Muscle layer of duodenum (tissue), 2 donors: ENCODE data around the gene ASCL5.

Experiments
- H3K27ac ChIP-seq: one replicate; pipeline ENCODE4 v1.7.0; 2013; ENCODE audit warnings: mild to moderate bottlenecking, low read length
- H3K27me3 ChIP-seq: one replicate; pipeline ENCODE4 v1.7.0; 2013; ENCODE audit warnings: low read depth, mild to moderate bottlenecking, control low read depth, low read length
- H3K36me3 ChIP-seq, 2 donors: one replicate each; pipeline ENCODE4 v1.7.0; 2013; ENCODE audit warnings: low read length in 2 of 2, control low read depth in 1 of 2, mild to moderate bottlenecking in 1 of 2; ENCODE audit not compliant: insufficient read depth in 2 of 2, control insufficient read depth in 1 of 2
- H3K4me1 ChIP-seq, 2 donors: one replicate each; pipeline ENCODE4 v1.7.0; 2013; ENCODE audit warnings: low read length in 2 of 2, mild to moderate bottlenecking in 2 of 2, control low read depth in 1 of 2, moderate library complexity in 1 of 2; ENCODE audit not compliant: insufficient read depth in 2 of 2, control insufficient read depth in 1 of 2
- H3K4me3 ChIP-seq, 2 donors: one replicate each; pipeline ENCODE4 v1.7.0; 2013; ENCODE audit warnings: low read length in 2 of 2, low read depth in 1 of 2, mild to moderate bottlenecking in 1 of 2
- H3K9me3 ChIP-seq, 2 donors: one replicate each; pipeline ENCODE4 v1.7.0; 2013; ENCODE audit warnings: low read length in 2 of 2, control low read depth in 1 of 2, mild to moderate bottlenecking in 1 of 2; ENCODE audit not compliant: control insufficient read depth in 1 of 2
- donor health status: healthy.

Gene ASCL5

DNA sequence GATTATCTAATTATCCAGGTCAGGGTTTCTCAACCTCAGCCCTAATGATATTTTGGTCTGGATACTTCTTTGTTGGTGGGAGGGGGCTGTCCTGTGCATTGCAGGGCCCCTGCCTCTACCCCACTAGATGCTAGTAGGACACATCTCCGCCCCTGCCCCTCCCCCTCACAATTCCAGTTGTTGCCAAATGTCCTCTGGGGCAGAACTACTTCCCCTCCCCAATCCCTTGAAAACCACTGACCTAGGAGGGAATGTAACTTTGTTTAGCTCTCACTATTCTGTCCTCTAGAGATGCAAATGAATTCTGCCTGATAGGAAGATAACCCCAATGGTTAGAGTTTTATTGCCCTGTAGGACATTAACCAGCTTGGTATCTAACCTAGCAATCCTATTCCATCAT is 22.8 kb downstream of the ASCL5 start:
- Histone ChIP-seq H3K27ac (no peak overlapping the region), H3K36me3 (no peaks in the 10 kb centered on the region), H3K9me3 (no peaks in the 10 kb centered on the region), H3K4me1 (no peaks in the 10 kb centered on the region), H3K4me3 (no peak overlapping the region), H3K27me3 (no peaks in the 10 kb centered on the region)

DNA sequence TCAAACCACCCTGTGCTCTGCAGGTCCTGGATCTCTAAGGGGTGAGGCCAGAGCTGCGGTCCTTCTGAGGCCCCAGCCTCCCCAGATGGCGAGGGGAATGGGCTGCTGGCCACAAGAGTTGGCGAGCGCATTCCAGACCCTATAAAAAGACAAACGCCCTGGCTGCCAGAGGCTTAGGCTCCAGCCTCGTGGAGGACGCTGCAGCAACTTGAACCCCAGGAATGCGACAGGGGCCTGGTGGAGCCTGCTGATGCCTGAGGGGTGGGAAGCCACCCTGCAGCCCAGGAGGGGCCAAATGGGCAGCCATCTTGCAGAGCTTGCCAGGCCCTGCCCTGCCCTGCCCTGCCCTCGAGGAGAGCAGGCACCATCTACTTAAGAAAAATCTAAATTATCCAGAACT is 23.3 kb downstream of the ASCL5 start:
- Histone ChIP-seq H3K36me3 (no peaks in the 10 kb centered on the region), H3K4me1 (no peaks in the 10 kb centered on the region), H3K9me3 (no peaks in the 10 kb centered on the region), H3K27ac (no peak overlapping the region), H3K27me3 (no peaks in the 10 kb centered on the region), H3K4me3 (no peak overlapping the region)

DNA sequence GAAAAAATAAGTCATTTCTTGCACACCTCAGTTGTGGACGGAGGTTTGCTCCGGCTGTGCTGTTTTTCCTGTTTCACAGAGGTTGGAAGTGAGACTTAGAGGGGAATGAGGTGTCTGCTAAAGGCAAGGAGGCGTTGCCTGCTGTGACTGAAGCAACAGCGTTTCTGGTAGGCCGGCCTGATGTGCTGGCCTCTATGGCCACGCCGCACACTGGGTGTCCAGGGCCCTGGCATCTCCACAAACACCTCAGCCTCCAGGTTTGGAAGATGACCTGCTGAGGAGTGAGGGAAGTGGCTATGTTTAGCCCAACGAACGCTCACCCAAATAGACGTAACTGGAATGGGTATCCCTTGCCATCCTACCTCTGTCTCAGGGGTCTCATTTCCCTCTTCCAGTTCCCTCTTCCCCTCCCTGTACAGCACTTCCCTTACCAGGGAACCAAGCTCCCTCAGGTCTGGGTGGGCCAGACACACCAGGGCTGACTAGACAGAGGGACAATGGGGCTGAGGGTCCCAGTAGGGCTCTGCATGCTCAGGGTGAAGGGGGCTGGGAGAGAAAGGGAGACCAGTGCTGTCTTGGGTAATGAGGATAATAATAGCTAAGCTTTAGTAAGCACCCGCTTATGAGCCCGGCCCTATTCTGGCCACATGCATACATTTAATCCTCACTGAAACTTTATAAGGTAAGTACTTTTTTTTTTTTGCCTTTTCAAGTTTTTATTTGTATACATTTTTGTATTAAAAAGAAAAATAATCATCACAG is 26.6 kb downstream of the ASCL5 start:
- Histone ChIP-seq H3K27me3 (no peaks in the 10 kb centered on the region), H3K27ac (no peak overlapping the region), H3K9me3 (no peaks in the 10 kb centered on the region), H3K4me1 (no peaks in the 10 kb centered on the region), H3K4me3 (no peak overlapping the region), H3K36me3 (no peaks in the 10 kb centered on the region)

DNA sequence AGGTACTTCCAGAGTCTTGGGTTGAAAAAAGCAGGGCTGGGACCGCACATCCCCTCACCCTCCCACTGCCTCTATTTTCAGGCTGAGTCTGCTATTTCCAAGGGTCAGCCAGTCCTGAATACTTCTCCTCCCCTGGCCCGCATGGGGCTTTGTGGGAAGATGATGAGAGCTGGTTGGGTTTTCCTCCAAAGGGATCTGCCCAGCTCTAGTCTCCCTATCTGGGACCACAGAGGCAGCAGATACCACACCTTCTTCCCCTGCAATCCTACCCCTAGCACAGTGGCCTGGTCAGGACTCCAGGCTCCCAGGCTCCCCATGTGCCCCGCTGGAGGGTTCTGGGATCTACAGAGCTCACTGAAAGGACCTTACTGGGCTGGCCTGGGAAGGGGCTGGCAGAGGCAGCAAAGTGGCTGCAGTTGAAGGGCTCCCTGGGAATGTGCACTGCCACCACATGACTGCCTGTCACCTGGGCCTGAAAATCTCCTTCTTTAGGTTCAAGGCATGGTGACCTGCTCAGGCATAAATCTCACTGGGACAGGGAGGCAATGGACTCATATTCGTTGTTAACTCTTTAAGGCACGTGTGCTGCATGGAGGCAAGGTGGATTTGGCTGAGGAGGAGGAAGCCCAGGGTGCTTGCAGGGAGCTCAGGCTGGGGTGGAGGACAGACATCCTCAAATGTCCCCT is 27.8 kb downstream of the ASCL5 start:
- Histone ChIP-seq H3K9me3 (no peaks in the 10 kb centered on the region), H3K27me3 (no peaks in the 10 kb centered on the region), H3K4me3 (no peak overlapping the region), H3K4me1 (no peaks in the 10 kb centered on the region), H3K27ac (no peak overlapping the region), H3K36me3 (no peaks in the 10 kb centered on the region)

DNA sequence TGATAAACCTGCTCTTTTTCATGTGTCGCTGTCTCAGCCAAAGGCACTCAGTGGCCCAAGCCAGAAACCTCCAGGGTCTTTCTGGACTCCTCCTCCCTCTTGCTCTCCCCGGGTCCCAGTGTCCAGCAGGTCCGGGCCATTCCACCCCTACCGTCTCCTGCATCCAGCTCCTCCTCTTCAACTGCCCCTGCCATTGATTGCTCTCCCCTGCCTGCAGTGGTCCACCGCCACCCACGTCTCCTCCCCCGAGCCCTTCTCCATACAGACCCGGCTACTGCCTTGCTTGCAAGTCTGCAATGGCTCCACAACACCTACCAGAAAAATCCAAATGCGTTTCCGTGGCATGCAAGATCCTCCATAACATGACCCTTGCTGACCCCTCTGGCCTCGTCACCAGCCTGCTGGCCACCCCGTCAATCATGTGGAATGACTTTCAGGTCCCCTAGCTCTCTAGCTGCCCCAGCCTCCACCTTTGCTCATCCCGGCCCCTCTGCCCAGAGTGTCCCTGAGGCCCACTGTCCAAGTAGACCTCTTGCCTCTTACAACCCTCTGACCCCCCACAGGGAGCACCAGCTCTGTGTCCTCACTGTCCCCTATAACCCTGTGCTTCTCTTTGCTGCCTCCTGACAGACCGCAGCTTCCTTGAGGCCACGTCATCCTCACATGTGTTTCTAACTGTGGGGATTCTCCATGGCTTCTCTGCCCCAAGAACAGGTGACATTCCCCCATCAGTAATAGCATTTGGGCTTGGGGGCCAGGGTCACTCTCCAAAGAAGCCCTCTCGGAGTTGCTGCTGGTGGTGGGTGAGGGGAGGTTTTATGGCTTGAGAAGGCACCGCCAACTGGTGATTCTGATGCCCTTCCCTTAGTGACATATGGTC is 29.8 kb downstream of the ASCL5 start:
- Histone ChIP-seq H3K4me1 (no peaks in the 10 kb centered on the region), H3K27me3 (no peaks in the 10 kb centered on the region)

DNA sequence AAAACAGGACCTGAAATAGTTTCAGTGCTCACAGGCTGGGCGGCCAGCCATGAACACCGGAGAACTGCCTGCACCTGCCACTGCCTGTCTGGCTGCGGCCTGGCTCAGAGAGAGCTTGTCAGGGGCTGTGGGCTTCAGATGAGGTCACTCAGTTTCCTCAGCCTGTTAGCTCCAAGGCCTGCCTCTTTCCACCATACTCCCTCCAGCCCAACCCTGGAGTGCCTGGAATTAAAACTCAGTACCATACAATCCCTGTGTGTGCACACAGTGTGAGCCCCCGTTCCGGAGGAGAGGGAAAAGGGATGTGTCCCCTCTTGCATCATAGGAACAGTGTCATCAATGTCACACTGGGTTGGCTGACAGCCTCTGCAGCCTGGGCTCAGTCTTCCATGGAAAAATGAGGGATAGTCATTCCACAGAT is 30.9 kb downstream of the ASCL5 start:
- Histone ChIP-seq H3K27ac (no peak overlapping the region), H3K27me3 (no peaks in the 10 kb centered on the region), H3K36me3 (no peaks in the 10 kb centered on the region), H3K9me3 (no peaks in the 10 kb centered on the region), H3K4me1 (no peaks in the 10 kb centered on the region), H3K4me3 (no peak overlapping the region)

More for the DNA sequence above, 29.8 kb downstream of the ASCL5 start:
- H3K36me3 ChIP-seq = no peaks in the 10 kb centered on the region
- H3K27ac ChIP-seq = no peak overlapping the region
- H3K9me3 ChIP-seq = no peaks in the 10 kb centered on the region
- H3K4me3 ChIP-seq = no peak overlapping the region

DNA sequence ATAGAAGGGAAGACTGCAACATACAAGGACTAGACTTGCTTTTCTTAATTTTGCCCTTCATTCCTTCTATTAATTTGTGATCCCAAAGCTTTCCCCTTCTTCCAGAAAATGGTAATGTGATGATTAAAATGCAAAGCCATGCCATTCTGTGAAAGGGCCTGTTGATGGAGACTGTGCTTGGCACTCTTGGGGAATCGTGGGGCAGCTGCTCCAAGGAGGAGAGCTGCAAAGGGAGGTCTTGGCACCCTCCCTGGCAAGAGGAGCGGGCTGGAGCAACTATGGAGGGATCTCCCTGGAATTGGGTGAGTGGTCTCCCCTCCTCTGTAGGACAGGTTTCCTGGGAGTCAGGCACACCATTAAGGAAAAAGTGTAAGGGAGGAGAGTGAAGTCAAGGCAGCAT is 31.4 kb downstream of the ASCL5 start:
- Histone ChIP-seq H3K36me3 (no peaks in the 10 kb centered on the region), H3K27ac (no peak overlapping the region), H3K9me3 (no peaks in the 10 kb centered on the region), H3K27me3 (no peaks in the 10 kb centered on the region), H3K4me1 (no peaks in the 10 kb centered on the region), H3K4me3 (no peak overlapping the region)

DNA sequence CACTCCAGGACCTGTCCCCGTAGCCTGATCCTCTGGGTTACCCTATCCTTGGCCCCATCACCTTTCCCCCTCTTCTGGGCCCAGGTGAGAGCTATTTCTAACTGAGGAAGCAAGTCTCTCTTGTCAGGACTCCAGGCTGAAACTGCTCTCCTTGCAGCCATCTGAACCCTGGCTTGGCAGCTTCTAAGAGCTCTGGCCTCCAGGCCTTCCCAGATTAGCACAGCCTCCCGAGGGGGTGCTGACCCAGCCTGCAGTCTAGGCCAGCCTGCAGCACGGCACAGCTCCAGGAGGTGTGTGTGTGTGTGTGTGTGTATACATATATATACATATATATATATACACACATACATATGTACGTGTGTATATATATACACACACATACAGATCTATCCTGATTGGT is 32.2 kb downstream of the ASCL5 start:
- Histone ChIP-seq H3K27me3 (no peaks in the 10 kb centered on the region), H3K4me1 (no peaks in the 10 kb centered on the region), H3K36me3 (no peaks in the 10 kb centered on the region), H3K9me3 (no peaks in the 10 kb centered on the region), H3K27ac (no peak overlapping the region), H3K4me3 (no peak overlapping the region)

DNA sequence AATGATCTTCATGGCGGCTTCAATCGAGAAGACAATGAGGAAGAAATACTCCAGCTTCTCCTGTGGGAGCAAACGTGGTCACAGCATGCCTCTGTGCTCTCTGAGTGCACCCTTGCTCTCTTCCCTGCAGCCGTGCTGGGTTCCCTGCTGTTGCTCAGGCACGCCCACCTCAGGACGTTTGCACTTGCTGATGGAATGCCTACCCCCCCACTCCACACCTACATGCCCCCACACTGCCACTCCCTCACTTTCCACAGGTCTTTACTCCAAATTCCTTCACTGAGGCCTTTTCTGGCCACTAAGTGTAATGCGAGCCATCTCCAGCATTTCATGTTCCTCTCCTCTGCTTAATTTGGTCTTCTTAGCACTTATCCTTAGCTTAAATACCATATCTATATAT is 33.0 kb downstream of the ASCL5 start:
- Histone ChIP-seq H3K4me1 (no peaks in the 10 kb centered on the region), H3K36me3 (no peaks in the 10 kb centered on the region), H3K9me3 (no peaks in the 10 kb centered on the region), H3K4me3 (no peak overlapping the region), H3K27ac (no peak overlapping the region), H3K27me3 (no peaks in the 10 kb centered on the region)

DNA sequence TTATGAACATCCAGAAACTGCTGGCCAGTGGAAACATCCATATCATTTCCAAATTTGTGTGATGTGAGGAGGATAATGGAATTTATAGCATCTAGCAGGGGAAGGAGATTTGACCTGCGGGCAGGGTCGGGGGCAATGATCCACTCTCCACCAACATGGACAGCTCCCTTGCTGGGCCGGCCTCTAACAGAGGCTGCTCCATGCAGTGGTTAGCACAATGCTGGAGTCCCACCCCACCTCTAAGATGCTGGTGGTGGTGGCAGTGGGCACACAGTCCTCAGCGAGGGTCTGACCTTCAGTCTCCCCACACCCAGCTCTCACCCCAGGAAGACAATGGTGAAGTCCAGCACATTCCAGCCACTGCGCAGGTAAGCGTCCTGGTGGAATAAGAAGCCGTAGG is 33.4 kb downstream of the ASCL5 start:
- H3K36me3 ChIP-seq = no peaks in the 10 kb centered on the region
- no peaks in the 10 kb centered on the region for H3K27me3 ChIP-seq
- no peak overlapping the region for H3K27ac ChIP-seq
- H3K9me3 ChIP-seq = no peaks in the 10 kb centered on the region
- H3K4me3 ChIP-seq = no peak overlapping the region
- no peaks in the 10 kb centered on the region for H3K4me1 ChIP-seq

DNA sequence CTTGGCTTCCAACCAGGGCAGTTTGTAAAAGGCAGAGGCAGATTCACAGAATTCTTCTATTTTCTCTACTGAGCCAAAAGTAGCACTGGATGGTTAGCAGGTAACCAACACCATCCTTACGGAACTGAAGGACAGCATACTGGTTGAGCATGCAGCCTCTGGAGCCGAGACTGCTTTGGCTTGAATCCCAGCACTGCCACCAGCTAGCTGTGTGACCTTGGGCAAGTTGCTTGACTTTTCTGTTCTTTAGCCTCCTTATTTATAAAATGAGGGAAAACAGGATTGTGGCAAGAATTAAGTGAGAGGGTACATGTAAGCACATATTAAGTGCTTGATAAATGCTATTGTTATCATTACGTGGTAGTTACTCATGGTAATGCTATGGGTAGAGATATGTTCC is 34.2 kb downstream of the ASCL5 start:
- H3K4me3 ChIP-seq = no peak overlapping the region

More for the DNA sequence above, 34.2 kb downstream of the ASCL5 start:
- Histone ChIP-seq H3K36me3 (no peaks in the 10 kb centered on the region), H3K9me3 (no peaks in the 10 kb centered on the region), H3K27ac (no peak overlapping the region), H3K4me1 (no peaks in the 10 kb centered on the region), H3K27me3 (no peaks in the 10 kb centered on the region)
